Measurements from ENCODE around the gene ZNF416.

ZNF416 gene

DNA sequence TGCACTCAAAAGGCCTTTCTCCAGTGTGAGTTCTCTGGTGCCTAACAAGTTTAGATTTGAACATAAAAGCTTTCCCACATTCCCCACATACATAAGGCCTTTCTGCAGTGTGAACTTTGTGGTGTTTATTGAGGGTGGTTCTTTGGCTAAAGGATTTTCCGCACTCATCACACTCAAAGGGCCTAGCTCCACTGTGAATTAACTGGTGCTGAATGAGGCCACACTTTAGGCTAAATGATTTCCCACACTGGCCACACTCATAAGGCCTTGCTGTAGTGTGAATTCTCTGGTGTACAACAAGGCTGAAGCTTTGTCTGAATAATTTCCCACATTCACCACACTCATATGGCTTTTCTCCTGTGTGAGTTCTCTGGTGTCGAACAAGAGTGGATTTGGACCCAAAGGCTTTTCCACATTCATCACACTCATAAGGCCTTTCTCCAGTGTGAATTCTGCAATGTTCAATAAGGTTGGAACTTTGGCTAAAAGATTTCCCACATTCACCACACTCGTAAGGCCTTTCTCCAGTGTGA is 6.2 kb downstream of the ZNF416 start:
- TF ChIP-seq GATA2 (IDR thresholded peaks at IDR 0.05; ENCODE audit: low read depth, low read length) (no peak), GATA3 (IDR thresholded peaks at IDR 0.05; ENCODE audit: low read depth, low read length) (no peak)

DNA sequence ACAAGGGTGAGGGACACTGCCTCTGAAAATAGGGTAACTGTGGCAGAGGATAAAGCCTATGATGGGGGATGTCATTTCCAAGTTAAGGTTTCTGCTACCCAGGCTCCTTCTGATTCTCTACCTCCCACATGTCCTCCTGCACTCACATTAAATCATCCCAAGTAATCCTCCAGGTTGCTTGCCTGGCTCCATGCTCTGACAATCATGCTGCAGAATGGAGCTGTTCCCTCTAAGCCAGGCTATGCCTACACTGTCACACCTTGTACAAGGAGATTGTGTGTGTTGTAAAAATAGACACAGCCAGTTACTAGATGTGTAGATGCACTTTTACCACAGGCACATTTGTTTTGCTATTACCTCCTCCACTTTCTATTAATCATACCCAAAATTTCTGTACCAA is 8.0 kb downstream of the ZNF416 start:
- TF ChIP-seq GATA2 (IDR thresholded peaks at IDR 0.05; ENCODE audit: low read depth, low read length): no peak
- no peak for TF ChIP-seq GATA3 (IDR thresholded peaks at IDR 0.05; ENCODE audit: low read depth, low read length)

- TF ChIP-seq GATA2 (IDR thresholded peaks at IDR 0.05; ENCODE audit: low read depth, low read length) (no peak), GATA3 (IDR thresholded peaks at IDR 0.05; ENCODE audit: low read depth, low read length) (no peak)
Observed at GRCh38 chr19:57566396-57567265, 12.1 kb downstream of the ZNF416 start.

GRCh38 chr19:57563547-57563946 is 15.2 kb downstream of the ZNF416 start:
- TF ChIP-seq GATA3 (IDR thresholded peaks at IDR 0.05; ENCODE audit: low read depth, low read length) (no peak), GATA2 (IDR thresholded peaks at IDR 0.05; ENCODE audit: low read depth, low read length) (no peak)

GRCh38 chr19:57560049-57560491 is 18.6 kb downstream of the ZNF416 start:
- no peak for TF ChIP-seq GATA2 (IDR thresholded peaks at IDR 0.05; ENCODE audit: low read depth, low read length)
- TF ChIP-seq GATA3 (IDR thresholded peaks at IDR 0.05; ENCODE audit: low read depth, low read length): no peak

GRCh38 chr19:57559404-57560025 is 19.2 kb downstream of the ZNF416 start, which contains the start of gene ZNF550:
Gene ZNF550, minus strand, starts transcription at chr19:57559863. Its CDS starts 181 bp downstream, at chr19:57559682.
- no peak for TF ChIP-seq GATA3 (IDR thresholded peaks at IDR 0.05; ENCODE audit: low read depth, low read length)
- TF ChIP-seq GATA2 (IDR thresholded peaks at IDR 0.05; ENCODE audit: low read depth, low read length): no peak

DNA sequence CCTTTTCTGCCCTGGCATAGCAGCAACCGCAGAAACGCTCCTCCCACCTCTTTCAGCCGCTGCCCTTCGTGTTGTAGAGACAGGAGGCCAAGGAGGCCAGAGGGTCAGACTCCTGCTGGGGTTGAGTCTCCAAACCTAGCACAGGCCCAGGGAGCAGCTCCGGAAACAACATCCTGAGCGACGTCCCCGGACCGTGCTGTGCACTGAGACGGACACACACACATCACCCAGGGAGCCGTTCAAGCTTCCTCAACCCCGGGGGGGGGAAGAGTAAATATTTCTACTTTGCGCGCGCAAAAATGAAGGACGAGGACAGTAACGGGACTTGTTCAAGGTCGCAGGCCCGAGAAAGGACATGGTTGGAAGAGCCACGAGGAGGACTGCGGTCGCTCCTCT is 19.7 kb downstream of the ZNF416 start:
- TF ChIP-seq GATA3 (IDR thresholded peaks at IDR 0.05; ENCODE audit: low read depth, low read length) (no peak), GATA2 (IDR thresholded peaks at IDR 0.05; ENCODE audit: low read depth, low read length) (no peak)

DNA sequence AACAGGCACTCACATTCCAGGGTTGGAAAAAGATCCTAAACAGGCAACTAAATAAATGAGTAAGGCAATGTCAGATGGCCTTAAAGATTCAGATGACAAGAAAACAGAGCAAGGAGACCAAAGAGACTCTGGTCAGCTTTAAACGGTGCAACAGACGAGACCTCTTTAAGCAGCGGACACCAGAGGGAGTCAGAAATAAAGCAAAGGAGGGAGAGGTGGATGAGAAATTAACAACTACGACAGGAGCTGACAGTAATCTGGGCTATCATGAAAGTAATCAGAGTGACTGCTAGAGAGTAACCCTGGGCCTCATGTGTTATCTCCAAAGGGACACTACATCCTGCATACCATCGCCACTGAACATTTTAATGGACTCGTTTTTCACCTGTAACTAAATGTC is 20.2 kb downstream of the ZNF416 start:
- TF ChIP-seq GATA3 (IDR thresholded peaks at IDR 0.05; ENCODE audit: low read depth, low read length) (no peak), GATA2 (IDR thresholded peaks at IDR 0.05; ENCODE audit: low read depth, low read length) (no peak)

DNA sequence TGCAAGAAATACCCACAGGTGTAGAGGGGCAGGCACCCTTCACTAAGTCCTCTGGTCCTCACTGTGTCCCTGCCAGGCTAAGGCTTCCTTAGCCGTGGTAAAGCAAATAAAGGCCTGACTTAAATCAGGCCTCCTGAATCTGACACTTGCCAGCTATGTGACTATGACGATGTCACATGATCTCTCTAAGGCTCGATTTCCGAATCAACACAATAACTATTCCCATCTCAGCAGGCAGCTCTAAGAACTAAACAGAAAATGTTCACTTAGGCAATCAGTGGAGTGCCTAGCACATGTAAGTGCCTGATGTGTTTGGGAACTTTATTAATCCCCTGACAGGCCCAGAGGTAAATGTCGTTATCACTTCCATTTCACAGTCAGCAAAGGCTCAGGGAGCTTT is 21.1 kb downstream of the ZNF416 start:
- no peak for TF ChIP-seq GATA2 (IDR thresholded peaks at IDR 0.05; ENCODE audit: low read depth, low read length)
- TF ChIP-seq GATA3 (IDR thresholded peaks at IDR 0.05; ENCODE audit: low read depth, low read length): no peak

DNA sequence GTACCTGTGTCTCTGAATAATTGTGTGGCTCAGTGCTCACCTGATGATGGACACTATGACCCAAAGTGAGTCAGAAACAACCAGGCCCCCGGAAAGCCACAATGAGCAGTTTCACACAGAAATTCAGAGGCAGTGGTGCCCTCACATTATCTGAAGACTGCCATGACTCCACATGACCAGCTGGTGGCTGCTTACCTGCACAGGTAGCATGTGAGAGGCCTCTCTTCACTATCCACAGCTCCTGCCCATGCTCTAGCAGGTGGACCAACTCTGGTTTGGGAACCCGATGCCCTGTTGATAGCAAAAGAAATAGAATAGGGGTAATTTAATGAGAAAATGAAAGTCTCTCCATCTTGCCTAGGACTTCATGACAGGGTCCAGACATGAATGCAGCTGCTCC is 26.3 kb downstream of the ZNF416 start:
- TF ChIP-seq GATA2 (IDR thresholded peaks at IDR 0.05; ENCODE audit: low read depth, low read length) (no peak), GATA3 (IDR thresholded peaks at IDR 0.05; ENCODE audit: low read depth, low read length) (no peak)

DNA sequence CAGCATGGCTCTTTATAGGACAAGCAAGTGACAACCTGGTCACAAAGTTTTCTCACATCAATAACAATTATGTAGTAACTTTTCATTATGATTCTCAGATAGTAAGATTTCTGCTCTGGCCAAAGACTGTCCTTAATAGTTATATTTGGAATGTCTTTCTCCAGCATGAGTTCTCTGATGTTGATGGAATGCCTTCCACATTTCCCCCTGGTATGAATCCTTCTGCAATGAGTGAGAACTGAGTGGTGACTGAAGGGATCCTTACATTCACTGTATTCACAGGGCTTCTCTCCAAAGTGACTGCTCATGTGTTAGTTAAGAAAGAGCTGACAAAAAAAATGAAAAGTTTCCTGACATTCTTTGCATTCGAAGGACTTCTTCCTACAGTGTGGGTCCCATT is 32.2 kb downstream of the ZNF416 start:
- TF ChIP-seq GATA2 (IDR thresholded peaks at IDR 0.05; ENCODE audit: low read depth, low read length) (no peak), GATA3 (IDR thresholded peaks at IDR 0.05; ENCODE audit: low read depth, low read length) (no peak)

DNA sequence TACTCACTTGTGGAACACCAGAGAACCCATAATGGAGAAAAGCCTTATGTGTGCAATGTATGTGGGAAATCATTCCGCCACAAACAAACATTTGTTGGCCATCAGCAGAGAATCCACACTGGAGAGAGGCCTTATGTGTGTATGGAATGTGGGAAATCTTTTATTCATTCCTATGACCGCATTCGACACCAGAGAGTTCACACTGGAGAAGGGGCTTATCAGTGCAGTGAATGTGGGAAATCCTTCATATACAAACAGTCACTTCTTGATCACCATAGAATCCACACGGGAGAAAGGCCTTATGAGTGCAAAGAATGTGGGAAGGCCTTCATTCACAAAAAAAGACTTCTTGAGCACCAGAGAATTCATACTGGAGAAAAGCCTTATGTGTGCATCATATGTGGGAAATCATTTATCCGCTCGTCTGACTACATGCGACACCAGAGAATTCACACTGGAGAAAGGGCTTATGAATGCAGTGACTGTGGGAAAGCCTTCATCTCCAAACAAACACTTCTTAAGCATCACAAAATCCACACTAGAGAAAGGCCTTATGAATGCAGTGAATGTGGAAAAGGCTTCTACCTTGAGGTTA is 40.7 kb downstream of the ZNF416 start:
- TF ChIP-seq GATA2 (IDR thresholded peaks at IDR 0.05; ENCODE audit: low read depth, low read length) (no peak), GATA3 (IDR thresholded peaks at IDR 0.05; ENCODE audit: low read depth, low read length) (no peak)

- TF ChIP-seq GATA2 (IDR thresholded peaks at IDR 0.05; ENCODE audit: low read depth, low read length) (no peak), GATA3 (IDR thresholded peaks at IDR 0.05; ENCODE audit: low read depth, low read length) (no peak)
Observed at GRCh38 chr19:57527136-57527881, 51.4 kb downstream of the ZNF416 start, which contains the start of gene ZNF549. Gene ZNF549, plus strand, starts transcription at chr19:57527356. Its CDS starts 218 bp downstream, at chr19:57527574.
